ENCODE data around the gene THY1.
A peak's percentile ranks its signal among the peaks of the same experiment; 100 is the strongest.

The THY1 gene

GRCh38 chr11:119376197-119376847, 46.6 kb downstream of the THY1 start:
- DNase-seq (ENCODE audit: low spot score) = no peak
- no peak for TF ChIP-seq CTCF (IDR thresholded peaks at IDR 0.05; ENCODE audit: extremely low read depth, missing control alignments)

GRCh38 chr11:119375337-119376196, 47.4 kb downstream of the THY1 start:
- DNase-seq (ENCODE audit: low spot score) = no peak
- TF ChIP-seq CTCF (IDR thresholded peaks at IDR 0.05; ENCODE audit: extremely low read depth, missing control alignments) = no peak

GRCh38 chr11:119374632-119375336, 48.2 kb downstream of the THY1 start:
- DNase-seq (ENCODE audit: low spot score) = no peak
- TF ChIP-seq CTCF (IDR thresholded peaks at IDR 0.05; ENCODE audit: extremely low read depth, missing control alignments) = no peak

DNA sequence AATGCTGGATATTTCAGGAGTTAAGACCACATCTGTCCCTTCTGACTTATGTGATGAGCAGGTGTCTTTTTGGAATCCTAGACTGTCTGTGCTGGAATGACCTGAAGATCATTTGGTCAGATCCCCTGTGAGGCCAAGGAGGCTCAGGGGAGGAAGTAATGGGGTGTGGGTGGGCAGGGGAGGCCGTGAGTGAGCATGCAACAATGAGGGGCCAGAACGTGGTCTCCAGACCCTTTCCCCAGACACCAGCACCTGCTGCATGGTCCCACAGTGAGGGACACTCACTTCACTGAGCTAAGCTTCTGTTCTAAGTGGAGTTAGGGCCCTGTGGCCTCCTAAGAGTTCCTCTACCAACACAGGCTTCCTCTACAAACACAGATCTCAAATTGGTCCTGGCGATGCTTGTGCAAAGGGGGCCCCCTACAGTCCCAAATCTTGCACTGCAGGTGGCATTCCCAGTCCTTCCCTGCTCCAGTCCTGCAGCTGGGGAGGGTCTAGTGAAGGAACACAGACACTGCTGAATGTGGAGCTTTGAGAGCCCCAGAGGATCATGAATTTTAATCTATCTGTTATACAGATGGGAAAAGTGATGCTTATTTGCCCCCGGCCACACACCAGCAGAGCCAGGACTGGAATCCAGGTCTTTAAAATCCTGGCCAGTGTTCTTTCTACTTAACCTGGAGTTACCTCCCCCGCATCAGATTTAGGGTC, 48.9 kb downstream of the THY1 start:
- peak; percentile 67 for DNase-seq (ENCODE audit: low spot score)
- TF ChIP-seq CTCF (IDR thresholded peaks at IDR 0.05; ENCODE audit: extremely low read depth, missing control alignments) = peak; percentile 59

- no peak for DNase-seq (ENCODE audit: low spot score)
- no peak for TF ChIP-seq CTCF (IDR thresholded peaks at IDR 0.05; ENCODE audit: extremely low read depth, missing control alignments)
These were observed 49.7 kb downstream of the THY1 start for GRCh38 chr11:119373059-119373920.

DNA sequence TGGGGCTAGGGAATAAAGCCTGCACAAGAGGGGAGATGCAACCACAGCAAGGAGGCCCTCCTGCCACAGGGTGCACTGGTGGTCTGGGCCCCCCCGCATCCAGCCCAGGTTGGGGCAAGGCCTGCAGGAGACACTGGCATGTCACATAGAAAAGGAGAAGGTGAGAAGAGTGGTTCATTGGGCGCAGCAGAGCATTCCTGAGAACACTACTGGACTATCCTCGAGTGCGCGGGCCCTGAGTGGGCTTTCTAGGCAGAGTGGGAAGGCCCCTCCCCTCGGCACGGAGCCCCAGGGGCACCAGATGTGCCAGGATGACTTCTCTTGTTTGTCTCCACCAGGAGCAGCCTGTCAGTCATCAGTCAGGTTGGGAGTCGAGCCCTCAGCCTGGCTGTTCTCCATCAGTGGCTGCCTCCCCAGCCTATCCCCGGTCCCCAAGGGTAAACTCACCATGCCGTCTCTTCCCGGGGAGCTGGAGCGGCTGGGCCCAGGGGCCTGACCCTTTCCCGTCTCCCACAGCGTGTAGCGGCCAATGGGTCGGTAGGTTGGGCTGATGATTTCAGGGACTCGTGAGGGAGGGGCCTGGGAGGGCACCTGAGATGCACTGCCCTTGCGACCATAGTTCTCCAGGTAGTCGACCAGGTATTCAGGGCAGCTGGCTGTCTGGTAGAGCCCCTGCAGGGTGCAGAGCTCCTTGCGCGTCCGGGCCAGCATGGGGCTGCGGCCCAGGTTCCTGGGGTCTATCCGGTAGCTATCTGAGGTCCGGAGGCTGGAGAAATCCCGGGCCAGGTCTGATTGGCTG, 50.5 kb downstream of the THY1 start:
- TF ChIP-seq CTCF (IDR thresholded peaks at IDR 0.05; ENCODE audit: extremely low read depth, missing control alignments) = no peak
- DNase-seq (ENCODE audit: low spot score) = no peak
